SH-SY5Y (cell line): ENCODE data around the gene PREX1.

ENCODE experiments used
- GATA2 ChIP-seq: IDR thresholded peaks from 2 replicates; pipeline ENCODE4 v1.6.1; 2011; ENCODE audit warnings: mild to moderate bottlenecking, low read depth, low read length
- GATA3 ChIP-seq: IDR thresholded peaks from 2 replicates; pipeline ENCODE4 v1.6.1; 2011; ENCODE audit warnings: low read depth, mild to moderate bottlenecking, low read length, moderate library complexity

Gene PREX1

DNA sequence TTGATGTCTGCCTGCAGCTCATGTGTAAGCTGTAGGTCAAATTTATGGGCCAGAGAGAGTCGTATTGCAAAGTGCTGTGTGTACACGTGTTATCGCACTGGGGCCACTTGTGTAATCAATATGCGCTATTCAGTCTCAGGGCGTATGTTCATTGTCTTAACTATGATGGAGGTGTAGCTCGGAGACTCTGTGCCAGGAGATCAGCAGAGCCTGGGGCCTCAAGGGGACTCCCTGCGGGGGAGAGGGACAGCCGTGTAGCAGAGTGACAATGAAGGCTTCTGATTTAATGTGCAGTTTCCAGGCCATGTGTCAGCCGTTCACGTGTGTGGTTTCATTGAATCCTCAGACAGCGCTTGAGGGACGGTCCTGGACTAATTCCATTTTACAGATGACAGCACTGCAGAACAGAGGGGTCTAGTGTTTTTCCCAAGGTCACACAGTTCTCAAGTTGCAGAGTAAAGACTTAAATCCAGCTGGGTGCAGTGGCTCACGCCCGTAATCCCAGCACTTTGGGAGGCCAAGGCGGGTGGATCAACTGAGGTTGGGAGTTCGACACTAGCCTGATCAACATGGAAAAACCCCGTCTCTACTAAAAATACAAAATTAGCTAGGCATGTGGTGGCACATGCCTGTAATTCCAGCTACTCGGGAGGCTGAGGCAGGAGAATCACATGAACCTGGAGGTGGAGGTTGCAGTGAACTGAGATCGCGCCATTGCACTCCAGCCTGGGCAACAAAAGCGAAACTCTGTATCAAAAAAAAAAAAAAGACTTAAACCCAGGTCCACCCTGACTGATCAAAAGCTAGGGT lies 242.5 kb downstream of the PREX1 start:
- TF ChIP-seq GATA2: no peak
- TF ChIP-seq GATA3: no peak

DNA sequence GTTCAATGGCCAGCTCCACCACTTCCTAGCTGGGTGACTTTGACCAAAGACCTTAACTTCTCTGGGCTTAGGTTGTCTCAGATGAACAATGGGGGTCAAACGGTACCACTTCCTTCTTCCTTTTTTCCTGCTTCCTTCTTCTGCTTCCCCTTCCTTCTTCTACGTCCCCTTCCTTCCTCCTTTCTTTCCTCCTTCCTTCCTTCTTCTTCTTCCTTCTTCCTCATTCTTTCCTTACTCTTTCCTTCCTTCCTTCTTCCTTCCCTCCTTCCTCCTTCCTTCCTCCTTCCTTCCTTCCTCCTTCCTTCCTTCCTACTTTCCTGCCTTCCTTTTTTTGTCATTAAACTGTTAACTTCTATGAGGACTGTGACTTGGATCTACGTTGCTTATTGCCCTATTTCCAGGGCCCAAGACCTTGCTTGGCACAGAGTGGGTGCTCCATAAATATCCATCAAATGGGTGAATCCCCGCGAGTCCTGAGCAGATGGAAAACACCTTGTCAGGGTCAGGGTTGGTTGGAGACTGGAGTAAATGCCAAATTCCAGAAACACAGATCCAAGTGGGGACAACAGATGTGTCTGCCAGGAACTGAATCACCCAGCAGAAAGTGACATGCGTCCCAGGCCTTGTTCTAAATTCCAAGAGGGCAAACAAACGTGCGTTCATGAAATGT lies 243.3 kb downstream of the PREX1 start:
- no peak for TF ChIP-seq GATA2
- no peak for TF ChIP-seq GATA3

DNA sequence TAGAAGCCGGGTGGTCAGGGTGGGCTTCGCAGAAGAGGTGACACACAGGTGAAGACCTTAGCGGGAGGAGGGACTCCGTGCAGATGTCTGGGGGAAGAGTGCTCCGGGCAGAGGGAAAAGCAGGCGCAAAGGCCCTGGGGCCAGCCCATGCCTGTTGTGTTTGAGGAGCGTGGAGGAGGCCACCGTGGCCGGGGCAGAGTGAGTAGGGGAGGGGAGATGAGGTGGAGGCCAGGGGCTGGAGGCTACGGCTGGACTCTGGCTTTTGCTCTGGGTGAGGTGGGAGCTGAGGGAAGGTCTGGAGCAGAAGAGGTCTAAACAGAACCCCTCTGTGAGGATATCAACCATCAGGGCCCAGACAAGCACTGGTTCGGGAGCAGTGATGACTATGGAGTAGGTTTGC lies 244.0 kb downstream of the PREX1 start:
- no peak for TF ChIP-seq GATA3
- TF ChIP-seq GATA2: no peak

GRCh38 chr20:48583171-48583570 lies 244.6 kb downstream of the PREX1 start:
- TF ChIP-seq GATA3 (no peak), GATA2 (no peak)

GRCh38 chr20:48582673-48582985 lies 245.2 kb downstream of the PREX1 start:
- TF ChIP-seq GATA2 (no peak), GATA3 (no peak)

DNA sequence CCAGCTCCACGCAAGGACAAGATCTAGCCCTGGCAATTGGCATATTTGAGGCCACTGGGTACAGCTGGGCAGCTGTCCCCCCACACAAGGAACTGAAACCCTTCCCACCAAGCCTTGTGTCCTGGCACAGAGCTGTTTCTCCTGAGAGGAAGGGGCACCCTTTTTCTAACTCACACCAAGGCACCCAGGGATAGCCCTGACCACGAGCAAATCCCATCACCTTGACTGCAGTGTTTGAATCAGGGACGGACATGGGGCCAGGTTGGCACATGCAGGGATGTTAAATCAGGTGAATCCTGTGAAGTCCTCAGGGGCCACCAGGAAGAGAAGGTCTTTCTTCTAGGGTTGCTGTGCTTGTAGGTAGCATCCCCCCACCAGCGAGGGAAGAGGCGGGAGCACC lies 246.6 kb downstream of the PREX1 start:
- no peak for TF ChIP-seq GATA2
- no peak for TF ChIP-seq GATA3

DNA sequence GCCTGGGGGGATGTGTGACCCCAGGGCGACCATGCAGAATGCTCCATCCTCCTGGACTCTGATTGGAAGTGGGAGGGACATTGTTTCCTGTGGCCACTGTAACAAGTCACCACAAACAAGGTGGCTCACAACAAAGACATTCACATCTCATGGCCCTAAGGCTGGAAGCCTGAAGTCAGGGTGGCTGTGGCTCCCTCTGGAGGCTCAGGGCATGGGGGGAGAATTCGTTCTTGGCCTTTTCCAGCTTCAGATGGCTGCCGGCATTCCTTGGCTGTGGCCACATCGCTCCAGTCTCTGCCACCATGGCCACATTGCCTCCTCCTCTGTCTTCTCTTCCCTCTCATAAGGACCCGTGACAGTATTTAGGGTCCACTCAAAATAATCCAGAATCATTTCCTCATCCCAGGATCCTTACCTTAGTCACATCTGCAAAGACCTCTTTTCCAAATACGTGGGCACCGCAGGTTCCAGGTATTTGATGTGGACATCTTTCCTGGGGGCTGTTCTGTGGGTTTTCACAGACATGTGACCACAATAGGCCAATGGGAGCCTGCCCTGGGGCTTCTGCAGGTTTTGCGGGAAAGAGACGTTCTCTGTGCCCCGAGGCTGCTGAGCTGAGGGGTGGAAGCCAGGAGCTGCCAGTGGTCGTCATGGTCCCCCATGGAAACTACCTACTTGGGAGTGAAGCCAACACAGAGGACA lies 249.3 kb downstream of the PREX1 start:
- TF ChIP-seq GATA2 (no peak), GATA3 (no peak)

GRCh38 chr20:48577557-48577956 lies 250.2 kb downstream of the PREX1 start:
- TF ChIP-seq GATA2 (no peak), GATA3 (no peak)

DNA sequence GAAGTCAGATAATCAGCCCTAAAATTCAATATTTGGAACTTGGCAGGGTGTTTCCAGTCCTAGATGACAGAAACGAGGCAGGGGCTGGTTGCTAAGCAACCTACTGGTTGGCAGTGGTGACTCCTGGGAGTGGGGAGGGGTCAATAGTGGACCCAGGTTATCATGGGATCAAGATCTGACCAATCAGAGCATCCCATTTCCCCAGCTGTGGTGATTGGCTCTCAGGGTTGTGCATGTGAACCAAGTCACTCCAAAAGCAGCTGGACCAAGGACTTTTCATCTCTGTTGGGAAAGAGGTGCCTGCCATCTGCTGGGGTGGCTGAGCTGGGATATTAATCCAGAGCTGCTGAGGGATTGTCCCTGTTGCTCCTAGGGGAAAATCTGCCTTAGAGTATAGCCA lies 253.4 kb downstream of the PREX1 start:
- no peak for TF ChIP-seq GATA2
- TF ChIP-seq GATA3: no peak
